Ovary (tissue), 9 donors: ENCODE data around the gene DUOX1. TPM values are rescaled to one million over a fixed set of nuclear protein-coding genes. Genes with fewer than 3 reads are reported as not detected.

Experiments used
- DNase-seq, 5 donors: peaks; one replicate each; pipeline ENCODE4 v3.0.0-alpha.2; 2019 to 2020
- H3K27ac ChIP-seq, 2 donors: fragments of 200-600 bp; one replicate each; pipeline versions ENCODE4 v1.5.1 to v1.8.0; 2019 to 2022
- H3K27me3 ChIP-seq: fragments of 200-600 bp; one replicate; pipeline ENCODE4 v1.8.0; 2022
- H3K36me3 ChIP-seq: fragments of 200-600 bp; sonication (generic); one replicate; pipeline ENCODE4 v1.5.1; 2019
- H3K4me1 ChIP-seq: one replicate; pipeline ENCODE4 v1.8.1; 2013; ENCODE audit warnings: mild to moderate bottlenecking, moderate library complexity; ENCODE audit not compliant: insufficient read depth
- H3K4me3 ChIP-seq: fragments of 200-600 bp; sonication (generic); one replicate; pipeline ENCODE4 v1.5.1; 2017
- H3K9me3 ChIP-seq, 2 donors: fragments of 200-600 bp in 1 of 2; sonication (generic) in 1 of 2; one replicate each; pipeline versions ENCODE4 v1.5.1 to v1.8.1; 2013 to 2019; ENCODE audit warnings: mild to moderate bottlenecking in 1 of 2, moderate library complexity in 1 of 2
- EP300 ChIP-seq: sonication (generic); formaldehyde crosslinking; IDR thresholded peaks from one replicate; pipeline ENCODE4 v1.6.1; 2017; ENCODE audit warnings: antibody characterized with exemption
- POLR2A ChIP-seq: fragments of 450-650 bp; IDR thresholded peaks from one replicate; pipeline ENCODE4 v1.6.1; 2017; ENCODE audit warnings: antibody characterized with exemption, mild to moderate bottlenecking, moderate library complexity
- WGBS, 3 donors: extraction: QIAGEN DNeasy Blood & Tissue Kit in 1 of 3; methylation state at CpG; one replicate each; pipeline versions ENCODE4 v1.1.5 to v1.1.7; 2013 to 2017; 5-methylcytosine and 5-hydroxymethylcytosine counted together
- intact Hi-C, 4 donors: fragments of 100-400 bp; cut with DNase I; formaldehyde crosslinking; loops; one replicate each; pipeline versions ENCODE4 v1.11.0 to v1.15.1; 2022 to 2023
- polyA plus RNA-seq, 2 donors: library from polyadenylated mRNA; stranded (reverse); fragments of 200-250 nt in 1 of 2; fragments of 350-450 nt in 1 of 2; fragmentation: Illumina TruSeq in 1 of 2; extraction: RNeasy Lipid Tissue Mini Kit (QIAGEN cat#74804) in 1 of 2; gene quantifications; one replicate each; pipeline ENCODE4 v1.2.3, GENCODE V29; 2013 to 2014
- total RNA-seq, 7 donors: library from RNA; depleted of rRNA in 2 of 7; stranded (reverse); fragments of >200 nt in 2 of 7; fragmentation: NEBNext Ultra II Directional in 3 of 7; extraction: Animal tissue kit (Norgen Biotek cat#: 25700) in 3 of 7; gene quantifications; one replicate each; pipeline versions ENCODE4 v1.1.0 to v1.2.4, GENCODE V29; 2016 to 2023
- TF ChIP-seq, protein P1 (sequence below), 3 donors: fragments of 450-650 bp in 2 of 3; fragments of 200-600 bp in 1 of 3; IDR thresholded peaks; one replicate each; pipeline versions ENCODE4 v1.5.1 to v1.8.0; 2016 to 2022; ENCODE audit warnings: antibody characterized with exemption in 3 of 3, mild to moderate bottlenecking in 1 of 3
- donor health status: DM: no; HTN: no; CAD: no; lungs with moderate emphysema.
- donor health status: DM: no; HTN: no; CAD: no.
- donor health status: Bipolar disorder and iron deficiency.
- donor health status: DM: yes; HTN: yes; CAD: no.
- donor health status: DM: no; HTN: no; CAD: no.
- donor health status: DM: yes; HTN: yes; CAD: no.

Gene DUOX1
- total and polyA plus RNA-seq, 9 donors: 0.23 to 9.2 (median 1.4) TPM

DNA sequence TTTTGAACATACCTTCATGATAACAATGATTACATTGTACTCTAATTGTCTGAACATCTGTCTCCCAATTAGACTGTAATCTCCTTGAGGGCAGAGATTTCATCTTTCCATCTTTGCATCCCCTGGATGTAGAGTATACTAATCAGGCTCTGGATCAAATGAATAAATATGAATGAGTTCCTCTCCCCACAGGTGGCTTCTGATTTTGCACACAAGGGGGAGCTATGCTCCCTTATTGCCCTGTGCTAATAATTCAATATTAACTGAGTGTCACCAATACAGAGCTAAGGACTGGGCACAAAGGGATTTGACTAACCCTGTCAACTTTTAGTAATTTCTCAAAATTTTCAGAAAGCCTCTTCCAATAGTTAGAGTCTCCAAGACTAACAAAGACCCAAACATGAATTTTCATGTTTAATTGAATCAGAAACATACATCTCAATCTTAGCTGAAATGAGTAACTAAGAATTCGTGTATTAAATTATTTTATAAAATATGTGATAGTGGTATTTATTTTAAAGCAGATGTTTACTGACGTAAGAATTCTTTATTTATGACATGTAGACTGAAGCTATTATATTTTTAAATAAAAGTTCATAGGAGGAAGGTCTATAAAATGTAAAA lies 3.1 kb upstream of the DUOX1 start:
- no peak for DNase-seq

DNA sequence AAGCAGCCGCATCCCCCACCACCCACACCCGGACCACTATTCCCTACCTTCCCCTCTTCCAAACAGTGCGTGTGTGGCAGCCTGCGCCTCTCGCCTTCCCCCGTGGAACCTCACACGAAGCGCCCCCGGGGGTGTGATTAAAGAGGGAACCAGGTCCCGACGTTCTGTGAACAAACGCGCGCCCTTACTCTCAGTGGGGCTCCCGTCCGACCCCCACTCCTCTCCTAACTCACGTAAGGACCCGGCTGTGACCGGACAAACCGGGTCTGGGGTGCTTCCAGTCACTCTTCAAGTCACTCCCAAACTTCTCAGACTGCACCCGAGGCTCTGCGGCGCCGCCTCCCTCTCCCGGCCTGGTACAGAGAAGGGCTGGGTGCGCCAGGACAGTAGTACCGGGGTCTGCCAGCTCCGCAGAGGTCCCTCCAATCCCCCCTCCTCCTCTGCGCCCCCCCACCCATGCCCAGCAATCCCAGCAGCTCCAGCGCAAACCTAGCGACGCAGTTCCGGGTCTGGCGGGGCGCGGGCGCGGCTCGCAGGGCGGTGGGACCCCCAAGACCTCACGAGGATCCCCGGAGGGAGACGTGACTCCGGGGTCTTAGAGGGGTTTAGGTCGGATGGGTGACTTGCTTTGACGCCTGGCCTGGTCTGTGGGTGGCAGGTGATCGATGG lies 689 bp upstream of the DUOX1 start:
- H3K27ac ChIP-seq: no peak overlapping the region
- no peaks in the 10 kb centered on the region for H3K27me3 ChIP-seq
- H3K4me1 ChIP-seq: peaks cover 5% of the 10 kb centered on the region
- no peak overlapping the region for H3K4me3 ChIP-seq
- WGBS, 3 donors: 3 to 5% (median 4%) methylated on average over 29 to 47 of the region's 47 CpGs
- H3K36me3 ChIP-seq: no peaks in the 10 kb centered on the region
- intact Hi-C loops: no loop called here
- TF ChIP-seq, protein P1, sequence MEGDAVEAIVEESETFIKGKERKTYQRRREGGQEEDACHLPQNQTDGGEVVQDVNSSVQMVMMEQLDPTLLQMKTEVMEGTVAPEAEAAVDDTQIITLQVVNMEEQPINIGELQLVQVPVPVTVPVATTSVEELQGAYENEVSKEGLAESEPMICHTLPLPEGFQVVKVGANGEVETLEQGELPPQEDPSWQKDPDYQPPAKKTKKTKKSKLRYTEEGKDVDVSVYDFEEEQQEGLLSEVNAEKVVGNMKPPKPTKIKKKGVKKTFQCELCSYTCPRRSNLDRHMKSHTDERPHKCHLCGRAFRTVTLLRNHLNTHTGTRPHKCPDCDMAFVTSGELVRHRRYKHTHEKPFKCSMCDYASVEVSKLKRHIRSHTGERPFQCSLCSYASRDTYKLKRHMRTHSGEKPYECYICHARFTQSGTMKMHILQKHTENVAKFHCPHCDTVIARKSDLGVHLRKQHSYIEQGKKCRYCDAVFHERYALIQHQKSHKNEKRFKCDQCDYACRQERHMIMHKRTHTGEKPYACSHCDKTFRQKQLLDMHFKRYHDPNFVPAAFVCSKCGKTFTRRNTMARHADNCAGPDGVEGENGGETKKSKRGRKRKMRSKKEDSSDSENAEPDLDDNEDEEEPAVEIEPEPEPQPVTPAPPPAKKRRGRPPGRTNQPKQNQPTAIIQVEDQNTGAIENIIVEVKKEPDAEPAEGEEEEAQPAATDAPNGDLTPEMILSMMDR (IDR thresholded peaks at IDR 0.05): no peak
- TF ChIP-seq EP300 (no peak), POLR2A (no peak)
- no peak for DNase-seq
- H3K9me3 ChIP-seq: no peaks in the 10 kb centered on the region

More for the DNA sequence above, 3.1 kb upstream of the DUOX1 start:
- no peaks in the 10 kb centered on the region for H3K27me3 ChIP-seq
- 39 to 48% (median 42%) methylated on average over 2 of the region's 2 CpGs for WGBS, 3 donors
- intact Hi-C loops: no loop called here
- peaks cover 5% of the 10 kb centered on the region for H3K4me1 ChIP-seq
- H3K36me3 ChIP-seq: no peaks in the 10 kb centered on the region
- no peak overlapping the region for H3K4me3 ChIP-seq
- H3K9me3 ChIP-seq: no peaks in the 10 kb centered on the region
- H3K27ac ChIP-seq: no peak overlapping the region
- no peak for TF ChIP-seq POLR2A
- no peak for TF ChIP-seq EP300
- TF ChIP-seq, protein P1 (IDR thresholded peaks at IDR 0.05): no peak

GRCh38 chr15:45130291-45131000 lies 652 bp downstream of the DUOX1 start:
- 83 to 84% (median 83%) methylated on average over 7 of the region's 7 CpGs for WGBS, 3 donors
- no peaks in the 10 kb centered on the region for H3K9me3 ChIP-seq
- H3K36me3 ChIP-seq: no peaks in the 10 kb centered on the region
- no peak overlapping the region for H3K27ac ChIP-seq
- H3K4me1 ChIP-seq: peaks cover 5% of the 10 kb centered on the region
- TF ChIP-seq, protein P1 (IDR thresholded peaks at IDR 0.05): no peak
- TF ChIP-seq EP300 (no peak), POLR2A (no peak)
- peak overlapping the region; percentile 0 for H3K4me3 ChIP-seq
- DNase-seq: no peak
- intact Hi-C loops: no loop called here
- H3K27me3 ChIP-seq: no peaks in the 10 kb centered on the region

DNA sequence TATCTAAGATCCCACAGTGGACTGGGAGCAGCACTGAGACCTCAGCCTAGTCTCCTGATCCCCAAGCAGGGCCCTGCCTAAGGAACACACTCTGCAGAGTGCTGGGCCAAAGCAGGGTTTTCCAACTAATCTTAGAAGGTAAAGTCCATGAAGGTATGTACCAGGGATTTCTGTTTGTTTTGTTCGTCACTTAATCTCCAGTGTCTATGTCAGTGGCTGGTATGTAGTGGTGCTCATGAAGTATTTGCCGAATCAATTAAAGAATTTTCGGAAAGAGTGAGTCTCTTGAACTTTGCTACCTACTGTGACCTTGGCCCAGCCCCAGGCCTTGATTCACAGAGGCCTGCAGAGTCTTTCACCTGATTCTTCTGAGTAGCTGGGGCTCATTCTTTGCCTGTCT lies 1.7 kb downstream of the DUOX1 start:
- H3K4me3 ChIP-seq: no peak overlapping the region
- no peak for DNase-seq
- H3K27ac ChIP-seq: no peak overlapping the region
- no peaks in the 10 kb centered on the region for H3K9me3 ChIP-seq
- WGBS, 3 donors: 85 to 96% (median 93%) methylated on average over 3 of the region's 3 CpGs
- no peaks in the 10 kb centered on the region for H3K27me3 ChIP-seq
- TF ChIP-seq, protein P1 (IDR thresholded peaks at IDR 0.05): no peak
- intact Hi-C loops: no loop called here
- H3K36me3 ChIP-seq: no peaks in the 10 kb centered on the region
- H3K4me1 ChIP-seq: peaks cover 5% of the 10 kb centered on the region
